H1 (cell line): ENCODE measurements around the gene SPEF2. TPM values are rescaled to one million over a fixed set of nuclear protein-coding genes. Genes with fewer than 3 reads are reported as not detected.

Experiments used
- CTCF ChIA-PET: fragments of 300-600 bp; sonication (Branson Sonifier 250); formaldehyde crosslinking; loops from one replicate; lab custom pipeline; 2021; ENCODE audit not compliant: partially characterized antibody; lab: Charles Lee
- POLR2A ChIA-PET: fragments of 300-600 bp; sonication (Branson Sonifier 250); formaldehyde crosslinking; loops from one replicate; lab custom pipeline; 2021; ENCODE audit warnings: inconsistent platforms; ENCODE audit not compliant: partially characterized antibody; lab: Charles Lee
- DNase-seq, 2 experiments: peaks; one replicate each; pipeline versions ENCODE4 v3.0.0 to v3.0.0-alpha.2; 2010 to 2022; ENCODE audit warnings: low spot score in 2 of 2, low read depth in 1 of 2, mixed read lengths in 1 of 2
- FAIRE-seq: peaks from 2 replicates; lab custom pipeline; 2011; peaks lifted over from hg19 to GRCh38; lab: Jason Lieb, UNC
- H2AFZ ChIP-seq: 2 replicates; pipeline ENCODE4 v1.8.1; 2012; ENCODE audit warnings: low read length, inconsistent platforms
- H2AK5ac ChIP-seq: 2 replicates; pipeline ENCODE4 v1.6.1; 2013; ENCODE audit warnings: low read depth, low read length
- H2BK120ac ChIP-seq: replicated peaks from 2 replicates; pipeline ENCODE3; 2013; ENCODE audit warnings: low read depth, low read length, inconsistent platforms
- H2BK12ac ChIP-seq: 2 replicates; pipeline ENCODE4 v1.6.1; 2013; ENCODE audit warnings: low read depth, low read length
- H2BK15ac ChIP-seq: 2 replicates; pipeline ENCODE4 v1.6.1; 2013; ENCODE audit warnings: low read length
- H2BK20ac ChIP-seq: 2 replicates; pipeline ENCODE4 v1.6.1; 2013; ENCODE audit warnings: low read length
- H2BK5ac ChIP-seq: 2 replicates; pipeline ENCODE4 v1.6.1; 2013; ENCODE audit warnings: low read depth, low read length
- H3K14ac ChIP-seq: 2 replicates; pipeline ENCODE4 v1.6.1; 2013; ENCODE audit warnings: inconsistent platforms; ENCODE audit not compliant: insufficient read length
- H3K18ac ChIP-seq: 2 replicates; pipeline ENCODE4 v1.6.1; 2013; ENCODE audit warnings: low read length; ENCODE audit errors: extremely low read depth
- H3K23ac ChIP-seq: 2 replicates; pipeline ENCODE4 v1.6.1; 2013; ENCODE audit warnings: inconsistent platforms; ENCODE audit not compliant: insufficient read length
- H3K23me2 ChIP-seq: 2 replicates; pipeline ENCODE4 v1.6.1; 2013; ENCODE audit warnings: low read depth, low read length
- H3K27ac ChIP-seq: 2 replicates; pipeline ENCODE4 v1.6.1; 2011; ENCODE audit warnings: low read depth, low read length, inconsistent platforms
- H3K27me3 ChIP-seq, 4 experiments: replicated peaks in 1 of 4; 1 replicate in 1 of 4; 2 replicates in 3 of 4; pipeline versions ENCODE4 v1.6.1 to v1.8.1; 2011 to 2013; ENCODE audit warnings: low read length in 3 of 4, mild to moderate bottlenecking in 3 of 4, inconsistent platforms in 2 of 4, mixed read lengths in 2 of 4, moderate library complexity in 1 of 4; ENCODE audit not compliant: control insufficient read depth in 3 of 4, insufficient read depth in 3 of 4; ENCODE audit errors: extremely low read depth in 1 of 4
- H3K36me3 ChIP-seq, 4 experiments: 2 replicates each; pipeline versions ENCODE4 v1.6.1 to v1.8.1; 2011 to 2013; ENCODE audit warnings: mild to moderate bottlenecking in 4 of 4, low read length in 3 of 4, moderate library complexity in 2 of 4, control low read depth in 1 of 4, inconsistent platforms in 1 of 4; ENCODE audit not compliant: insufficient read depth in 4 of 4, control insufficient read depth in 2 of 4
- H3K4ac ChIP-seq: replicated peaks from 2 replicates; pipeline ENCODE3; 2013; ENCODE audit warnings: low read length, low read depth, mixed read lengths, inconsistent platforms; ENCODE audit not compliant: insufficient read length
- H3K4me1 ChIP-seq, 4 experiments: replicated peaks in 1 of 4; 1 replicate in 1 of 4; 2 replicates in 3 of 4; pipeline versions ENCODE4 v1.6.1 to v1.8.1; 2011 to 2013; ENCODE audit warnings: low read length in 3 of 4, inconsistent platforms in 2 of 4, mixed read lengths in 1 of 4; ENCODE audit not compliant: insufficient read depth in 4 of 4, control insufficient read depth in 3 of 4
- H3K4me2 ChIP-seq, 2 experiments: 2 replicates each; pipeline versions ENCODE4 v1.6.1 to v1.8.1; 2011 to 2013; ENCODE audit warnings: low read depth in 2 of 2, low read length in 2 of 2, control low read depth in 1 of 2, inconsistent platforms in 1 of 2, mild to moderate bottlenecking in 1 of 2; ENCODE audit not compliant: insufficient read depth in 1 of 2
- H3K4me3 ChIP-seq, 4 experiments: fragments of 200-600, 300-600 bp in 1 of 4; sonication (generic), shearing (Covaris generic), sonication (Bioruptor Twin) in 1 of 4; 2 replicates each; pipeline versions ENCODE4 v1.5.1 to v1.8.1; 2011 to 2016; ENCODE audit warnings: low read length in 4 of 4, low read depth in 3 of 4, control low read depth in 2 of 4, inconsistent platforms in 2 of 4, mild to moderate bottlenecking in 2 of 4, mixed read lengths in 1 of 4, moderate library complexity in 1 of 4; ENCODE audit not compliant: insufficient read depth in 2 of 4; ENCODE audit errors: extremely low read depth in 1 of 4
- H3K56ac ChIP-seq: replicated peaks from 2 replicates; pipeline ENCODE3; 2013; ENCODE audit warnings: low read depth, mild to moderate bottlenecking, mixed read lengths, low read length, inconsistent platforms; ENCODE audit not compliant: insufficient read length
- H3K79me1 ChIP-seq: 2 replicates; pipeline ENCODE4 v1.6.1; 2013; ENCODE audit warnings: low read depth, low read length, control low read depth
- H3K79me2 ChIP-seq, 2 experiments: 2 replicates each; pipeline versions ENCODE4 v1.6.1 to v1.8.1; 2012 to 2013; ENCODE audit warnings: low read length in 2 of 2, mild to moderate bottlenecking in 2 of 2, inconsistent platforms in 1 of 2; ENCODE audit not compliant: insufficient read depth in 2 of 2, control insufficient read depth in 1 of 2
- H3K9ac ChIP-seq, 4 experiments: replicated peaks in 1 of 4; 1 replicate in 1 of 4; 2 replicates in 3 of 4; pipeline versions ENCODE4 v1.6.1 to v1.8.1; 2011 to 2013; ENCODE audit warnings: low read depth in 3 of 4, low read length in 3 of 4, control low read depth in 2 of 4, mild to moderate bottlenecking in 2 of 4, moderate library complexity in 2 of 4, inconsistent platforms in 1 of 4; ENCODE audit errors: extremely low read depth in 1 of 4
- H3K9me3 ChIP-seq, 2 experiments: 2 replicates each; pipeline versions ENCODE4 v1.6.1 to v1.8.1; 2012 to 2013; ENCODE audit warnings: mild to moderate bottlenecking in 2 of 2, moderate library complexity in 2 of 2, control low read depth in 1 of 2, inconsistent platforms in 1 of 2, low read depth in 1 of 2, low read length in 1 of 2, mixed read lengths in 1 of 2; ENCODE audit not compliant: insufficient read depth in 2 of 2
- H4K20me1 ChIP-seq, 2 experiments: replicated peaks in 1 of 2; 2 replicates each; pipeline versions ENCODE3 to v1.8.1; 2011 to 2013; ENCODE audit warnings: inconsistent platforms in 2 of 2, low read length in 2 of 2, mild to moderate bottlenecking in 1 of 2; ENCODE audit not compliant: insufficient read depth in 2 of 2, control insufficient read depth in 1 of 2
- H4K5ac ChIP-seq: 2 replicates; pipeline ENCODE4 v1.6.1; 2013; ENCODE audit warnings: low read length, low read depth, mixed read lengths, inconsistent platforms; ENCODE audit not compliant: insufficient read length
- H4K8ac ChIP-seq: 2 replicates; pipeline ENCODE4 v1.8.0; 2013; ENCODE audit warnings: mild to moderate bottlenecking, moderate library complexity, low read length, inconsistent platforms; ENCODE audit not compliant: insufficient read depth; ENCODE audit errors: extremely low read depth
- H4K91ac ChIP-seq: replicated peaks from 2 replicates; pipeline ENCODE3; 2013; ENCODE audit warnings: low read length, mixed read lengths, inconsistent platforms; ENCODE audit not compliant: insufficient read length
- CHD2 ChIP-seq: IDR thresholded peaks from 2 replicates; pipeline ENCODE4 v1.6.1; 2012; ENCODE audit warnings: low read length, improper control_type of control experiment
- EP300 ChIP-seq, 2 experiments: IDR thresholded peaks; 1 replicate in 1 of 2; 2 replicates in 1 of 2; pipeline ENCODE4 v1.6.1; 2011 to 2012; ENCODE audit warnings: low read depth in 2 of 2, low read length in 2 of 2, mild to moderate bottlenecking in 2 of 2, borderline replicate concordance in 1 of 2, inconsistent platforms in 1 of 2, moderate library complexity in 1 of 2
- KDM5A ChIP-seq: fragments of 200-600 bp; IDR thresholded peaks from 2 replicates; pipeline ENCODE4 v1.7.1; 2012; ENCODE audit warnings: mild to moderate bottlenecking, low read length, inconsistent platforms, mixed read lengths
- POLR2AphosphoS5 ChIP-seq: IDR thresholded peaks from 2 replicates; pipeline ENCODE4 v1.6.1; 2011; ENCODE audit warnings: low read depth, low read length
- RNF2 ChIP-seq: fragments of 200-900, 300-1000 bp; sonication (generic); IDR thresholded peaks from 2 replicates; pipeline ENCODE4 v1.7.1; 2016; ENCODE audit warnings: borderline replicate concordance, low read depth, mild to moderate bottlenecking, antibody characterized with exemption, low read length; ENCODE audit not compliant: poor library complexity, severe bottlenecking; ENCODE audit errors: missing control alignments
- SIN3A ChIP-seq, 2 experiments: IDR thresholded peaks in 1 of 2; conservative IDR thresholded peaks in 1 of 2; 2 replicates each; pipeline ENCODE4 v1.6.1; 2011 to 2012; ENCODE audit warnings: low read length in 2 of 2, improper control_type of control experiment in 1 of 2, low read depth in 1 of 2, mild to moderate bottlenecking in 1 of 2
- TEAD4 ChIP-seq: IDR thresholded peaks from 2 replicates; pipeline ENCODE4 v1.6.1; 2012; ENCODE audit warnings: low read depth, low read length, inconsistent platforms, mixed read lengths
- WGBS, 2 experiments: shearing (Covaris generic) in 1 of 2; methylation state at CpG; one replicate each; pipeline versions ENCODE4 v1.1.6 to v1.1.7; 2013 to 2015; ENCODE audit warnings: low lambda C conversion rate in 2 of 2, mixed read lengths in 2 of 2, inconsistent platforms in 1 of 2, low coverage in 1 of 2, missing lambda C conversion rate in 1 of 2; ENCODE audit not compliant: insufficient replicate concordance in 2 of 2, insufficient coverage in 1 of 2, insufficient read length in 1 of 2; ENCODE audit errors: extremely low coverage in 1 of 2, missing lambda C conversion rate in 1 of 2; 5-methylcytosine and 5-hydroxymethylcytosine counted together
- polyA plus RNA-seq, 7 experiments: library from polyadenylated mRNA; depleted of rRNA in 3 of 7; stranded (reverse) in 5 of 7; unstranded in 2 of 7; fragments of >200 nt in 5 of 7; fragments of 200-250 nt in 2 of 7; gene quantifications; 1 replicate in 5 of 7; 2 replicates in 1 of 7; 4 replicates in 1 of 7; pipeline versions ENCODE4 v1.2.1 to v1.2.3, GENCODE V29; 2011 to 2013; ENCODE audit warnings: missing spikeins in 2 of 7, mixed read lengths in 2 of 7
- total RNA-seq: library from RNA; stranded (reverse); fragmentation: NEBNext Ultra II Directional; extraction: Animal tissue kit (Norgen Biotek cat#: 25700); gene quantifications from 2 replicates; pipeline ENCODE4 v1.2.1, GENCODE V29; 2021
- TF ChIP-seq, protein P1 (sequence below): IDR thresholded peaks from 2 replicates; pipeline ENCODE4 v1.6.1; 2012; ENCODE audit warnings: inconsistent platforms
- TF ChIP-seq, protein P2 (sequence below): IDR thresholded peaks from 2 replicates; pipeline ENCODE4 v1.6.1; 2011; ENCODE audit warnings: low read length, improper control_type of control experiment
- TF ChIP-seq, protein P3 (sequence below): IDR thresholded peaks from 2 replicates; pipeline ENCODE4 v1.6.1; 2012; ENCODE audit warnings: low read length, inconsistent platforms

Gene SPEF2
- total and polyA plus RNA-seq, 2 of the 8 experiments (the other 6 are each of a cell fraction or from before 2014, with no cell fraction given) = 0.14 to 0.73 TPM

DNA sequence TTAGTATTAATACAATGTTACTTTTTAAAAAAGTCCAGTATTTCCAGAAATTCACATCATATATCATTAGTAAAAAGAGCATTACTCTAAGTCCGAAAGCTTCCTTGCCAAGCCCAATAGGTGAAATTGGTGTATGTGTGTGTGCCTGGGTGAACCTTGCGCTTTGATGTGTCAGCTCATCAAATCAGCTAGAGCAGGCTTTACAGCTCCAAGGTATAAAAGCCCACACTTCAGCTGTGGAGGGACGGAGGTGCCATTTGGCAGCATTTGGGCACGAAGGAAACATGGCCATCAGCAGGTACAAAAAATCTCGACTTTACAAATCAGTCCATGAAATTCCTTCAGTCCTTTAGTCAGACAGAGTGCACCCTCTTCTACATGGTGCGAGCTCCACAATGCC lies 162.6 kb downstream of the SPEF2 start:
- Histone ChIP-seq H3K27me3 (peaks cover 0 to 1% (median 0%) of the 10 kb centered on the region in 4 experiments; a peak in 1 of 7 replicates), H2BK120ac (no peak overlapping the region), H3K56ac (no peak overlapping the region), H3K27ac (no peak overlapping the region), H3K9ac (no peak overlapping the region), H4K5ac (no peak overlapping the region), H3K23me2 (no peaks in the 10 kb centered on the region), H2BK20ac (no peak overlapping the region), H2AK5ac (no peak overlapping the region), H2BK12ac (no peak overlapping the region), H4K8ac (no peak overlapping the region), H3K79me2 (no peaks in the 10 kb centered on the region), H3K23ac (no peak overlapping the region), H4K20me1 (no peaks in the 10 kb centered on the region), H3K4me2 (no peak overlapping the region), H3K4me3 (no peak overlapping the region), H3K4ac (no peak overlapping the region), H3K9me3 (no peaks in the 10 kb centered on the region), H3K14ac (no peak overlapping the region), H3K4me1 (no peaks in the 10 kb centered on the region), H2BK5ac (no peak overlapping the region), H3K18ac (no peak overlapping the region), H3K79me1 (no peaks in the 10 kb centered on the region), H4K91ac (no peak overlapping the region), H2BK15ac (no peak overlapping the region), H2AFZ (no peak overlapping the region), H3K36me3 (no peaks in the 10 kb centered on the region)
- FAIRE-seq = no peak
- 83% methylated on average over 6 of the region's 6 CpGs; no CpG with 5 or more reads in 1 of the 2 experiments for WGBS, 2 experiments
- ChIA-PET CTCF (interaction anchor here (1.4 to 7.4 kb wide), 6 partner anchors 10 to 147 kb away, joined by 4 to 65 read pairs (median 5); no protein-coding TSS in a partner anchor), POLR2A (no interaction called here)
- DNase-seq = no peak
- TF ChIP-seq POLR2AphosphoS5 = no peak
- TF ChIP-seq KDM5A = no peak
- TF ChIP-seq CHD2 = no peak
- TF ChIP-seq, protein P1, sequence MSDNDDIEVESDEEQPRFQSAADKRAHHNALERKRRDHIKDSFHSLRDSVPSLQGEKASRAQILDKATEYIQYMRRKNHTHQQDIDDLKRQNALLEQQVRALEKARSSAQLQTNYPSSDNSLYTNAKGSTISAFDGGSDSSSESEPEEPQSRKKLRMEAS = no peak
- TF ChIP-seq, protein P2, sequence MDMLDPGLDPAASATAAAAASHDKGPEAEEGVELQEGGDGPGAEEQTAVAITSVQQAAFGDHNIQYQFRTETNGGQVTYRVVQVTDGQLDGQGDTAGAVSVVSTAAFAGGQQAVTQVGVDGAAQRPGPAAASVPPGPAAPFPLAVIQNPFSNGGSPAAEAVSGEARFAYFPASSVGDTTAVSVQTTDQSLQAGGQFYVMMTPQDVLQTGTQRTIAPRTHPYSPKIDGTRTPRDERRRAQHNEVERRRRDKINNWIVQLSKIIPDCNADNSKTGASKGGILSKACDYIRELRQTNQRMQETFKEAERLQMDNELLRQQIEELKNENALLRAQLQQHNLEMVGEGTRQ = no peak
- TF ChIP-seq, protein P3, sequence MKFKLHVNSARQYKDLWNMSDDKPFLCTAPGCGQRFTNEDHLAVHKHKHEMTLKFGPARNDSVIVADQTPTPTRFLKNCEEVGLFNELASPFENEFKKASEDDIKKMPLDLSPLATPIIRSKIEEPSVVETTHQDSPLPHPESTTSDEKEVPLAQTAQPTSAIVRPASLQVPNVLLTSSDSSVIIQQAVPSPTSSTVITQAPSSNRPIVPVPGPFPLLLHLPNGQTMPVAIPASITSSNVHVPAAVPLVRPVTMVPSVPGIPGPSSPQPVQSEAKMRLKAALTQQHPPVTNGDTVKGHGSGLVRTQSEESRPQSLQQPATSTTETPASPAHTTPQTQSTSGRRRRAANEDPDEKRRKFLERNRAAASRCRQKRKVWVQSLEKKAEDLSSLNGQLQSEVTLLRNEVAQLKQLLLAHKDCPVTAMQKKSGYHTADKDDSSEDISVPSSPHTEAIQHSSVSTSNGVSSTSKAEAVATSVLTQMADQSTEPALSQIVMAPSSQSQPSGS = no peak
- TF ChIP-seq EP300 (IDR thresholded peaks at IDR 0.05; ENCODE audit: borderline replicate concordance in 1 of 2, low read depth in 2 of 2, low read length in 2 of 2) = no peak
- TF ChIP-seq TEAD4 = no peak
- TF ChIP-seq SIN3A (conservative IDR thresholded peaks at IDR 0.05 in 1 of 2, IDR thresholded peaks at IDR 0.05 in 1 of 2; ENCODE audit: low read depth in 1 of 2, low read length in 2 of 2) = no peak
- TF ChIP-seq RNF2 = no peak
